GM18505 (cell line): ENCODE measurements around the gene RSPH9.
"Not testable (repeated sequence)": the region's sequence is repeated elsewhere in the genome, so short reads cannot be mapped to it uniquely, and the experiment has no call there.

Source experiments
- ATAC-seq: cut with Tn5 transposase; IDR thresholded peaks from one replicate; pipeline ENCODE4 v1.9.1; 2021; ENCODE audit not compliant: unreplicated experiment
- POLR2A ChIP-seq: IDR thresholded peaks from 4 replicates; pipeline ENCODE4 v1.6.1; 2011; ENCODE audit warnings: borderline replicate concordance; ENCODE audit not compliant: insufficient read depth, insufficient read length; ENCODE audit errors: extremely low read depth

Gene RSPH9

GRCh38 chr6:43698584-43699349 lies 53.9 kb downstream of the RSPH9 start:
- no peak for ATAC-seq

DNA sequence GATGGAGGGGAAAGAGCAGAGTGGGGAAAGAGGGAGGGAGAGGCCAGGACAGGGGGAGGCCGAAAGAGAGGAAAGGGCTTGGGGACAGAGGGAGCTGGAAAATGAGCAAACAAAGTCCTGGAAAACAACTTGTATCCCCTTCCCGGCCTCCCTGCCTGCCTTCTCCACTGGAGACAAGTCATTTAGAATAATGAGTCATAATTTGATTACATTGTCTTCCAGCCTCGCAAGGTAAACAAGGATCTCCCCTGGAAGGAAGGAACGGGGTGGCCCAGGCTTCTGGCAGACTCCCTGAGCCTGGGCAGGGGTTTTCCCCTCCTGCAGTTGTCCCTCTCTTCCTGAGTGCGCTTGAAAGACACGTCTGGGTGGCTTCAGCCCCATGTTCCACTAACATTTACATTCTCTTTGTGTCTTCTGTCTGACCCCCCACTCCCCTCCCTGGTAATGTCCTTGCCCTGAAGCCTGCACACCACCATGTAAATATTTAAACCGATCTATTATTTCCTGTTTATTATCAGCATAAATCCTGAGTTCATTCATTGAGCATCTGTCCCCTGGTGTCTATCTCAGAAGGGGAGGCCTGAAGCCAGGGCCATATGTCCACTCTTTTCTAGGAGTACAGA lies 54.8 kb downstream of the RSPH9 start:
- ATAC-seq, result no peak
- TF ChIP-seq POLR2A, result no peak

More at GRCh38 chr6:43698584-43699349, 53.9 kb downstream of the RSPH9 start:
- TF ChIP-seq POLR2A, result no peak

DNA sequence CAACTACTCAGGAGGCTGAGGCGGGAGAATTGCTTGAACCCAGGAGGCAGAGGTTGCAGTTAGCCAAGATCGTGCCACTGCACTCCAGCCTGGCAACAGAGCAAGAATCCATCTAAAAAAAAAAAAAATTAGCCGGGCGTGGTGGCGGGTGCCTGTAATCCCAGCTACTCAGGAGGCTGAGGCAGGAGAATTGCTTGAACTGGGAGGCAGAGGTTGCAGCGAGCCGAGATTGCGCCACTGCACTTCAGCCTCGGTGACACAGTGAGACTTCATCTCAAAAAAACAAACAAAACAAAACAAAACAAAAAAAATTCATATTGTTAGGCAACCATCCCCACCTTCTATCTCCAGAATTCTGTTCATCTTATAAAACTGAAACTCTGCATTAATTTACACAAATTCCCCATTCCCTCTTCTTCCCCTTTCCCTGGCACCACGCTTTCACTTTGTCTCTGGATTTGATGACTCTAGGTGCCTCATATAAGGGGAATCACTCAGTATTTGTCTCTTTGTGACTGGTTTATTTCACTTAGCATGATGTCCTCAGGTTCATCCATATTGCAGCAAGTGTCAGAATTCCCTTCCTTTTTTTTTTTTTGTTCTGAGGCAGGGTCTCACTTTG lies 56.2 kb downstream of the RSPH9 start:
- ATAC-seq, result not testable (repeated sequence)

GRCh38 chr6:43702171-43702533 lies 57.3 kb downstream of the RSPH9 start:
- no peak for TF ChIP-seq POLR2A
- ATAC-seq, result no peak

- TF ChIP-seq POLR2A, result no peak
- ATAC-seq, result no peak
Observed at GRCh38 chr6:43702534-43703440, 58.0 kb downstream of the RSPH9 start.

DNA sequence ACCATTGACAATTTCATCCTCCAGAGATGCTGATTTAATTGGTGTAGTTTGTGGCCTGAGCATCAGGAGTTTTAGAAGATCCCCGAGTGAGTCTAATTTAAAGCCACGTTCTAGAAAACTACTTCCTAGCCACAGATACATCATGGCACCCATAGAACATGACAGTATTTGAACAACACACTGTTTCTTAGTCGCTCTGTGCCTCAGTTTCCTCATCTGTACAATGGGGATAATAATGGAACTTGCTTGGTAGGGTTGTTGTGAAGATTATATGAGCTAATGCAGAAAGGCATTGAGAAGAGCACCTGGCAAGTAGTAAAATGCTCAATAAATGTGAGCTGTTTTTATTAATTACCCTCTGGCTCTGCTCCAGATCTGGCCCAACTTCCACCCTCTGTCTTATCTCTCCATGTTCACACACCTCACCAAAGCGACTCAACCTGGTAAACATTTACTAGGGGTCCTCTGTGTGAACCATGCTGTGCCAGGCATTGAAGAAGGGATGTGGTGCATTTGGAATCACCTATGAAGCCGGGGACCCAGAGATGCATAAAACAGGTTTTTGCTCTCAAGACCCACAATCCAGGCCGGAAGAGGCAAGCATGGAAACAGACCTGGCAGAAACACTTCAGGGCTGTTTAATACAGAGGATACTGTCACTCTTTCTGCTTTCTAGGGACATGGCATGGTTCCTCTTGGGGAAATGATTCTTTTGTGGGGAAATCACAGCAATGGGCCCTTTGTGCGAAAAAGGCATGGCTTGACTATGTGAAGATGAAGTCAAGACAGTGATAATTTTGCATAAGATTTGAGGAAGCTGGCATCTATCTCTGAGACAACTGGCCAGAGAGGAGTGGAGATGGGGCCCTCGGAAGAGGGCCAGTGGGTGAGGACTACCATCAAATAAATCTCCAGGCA lies 58.9 kb downstream of the RSPH9 start:
- ATAC-seq, result no peak
- no peak for TF ChIP-seq POLR2A

DNA sequence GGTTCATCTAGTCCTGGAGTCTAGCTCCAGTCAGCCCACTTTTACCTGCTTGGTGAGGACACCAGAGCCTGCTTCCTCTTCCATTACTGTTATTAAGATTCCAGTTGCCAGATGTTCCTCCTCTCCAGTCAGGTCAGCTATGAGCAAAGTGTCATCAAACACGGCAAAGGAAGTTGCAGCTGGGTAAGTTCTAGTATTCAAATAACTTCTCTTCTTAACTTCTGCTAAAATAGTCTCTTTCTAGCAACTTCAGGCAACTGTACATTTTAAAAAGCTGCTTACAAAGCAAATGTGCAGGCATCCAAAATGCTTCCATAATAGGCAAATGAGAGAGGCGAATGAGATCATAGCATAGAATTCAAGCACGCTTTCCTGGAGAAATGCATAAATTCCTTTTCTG lies 61.2 kb downstream of the RSPH9 start:
- ATAC-seq, result no peak
- TF ChIP-seq POLR2A, result no peak

- TF ChIP-seq POLR2A, result no peak
- ATAC-seq, result no peak
Observed at GRCh38 chr6:43706788-43707187, 62.0 kb downstream of the RSPH9 start.

DNA sequence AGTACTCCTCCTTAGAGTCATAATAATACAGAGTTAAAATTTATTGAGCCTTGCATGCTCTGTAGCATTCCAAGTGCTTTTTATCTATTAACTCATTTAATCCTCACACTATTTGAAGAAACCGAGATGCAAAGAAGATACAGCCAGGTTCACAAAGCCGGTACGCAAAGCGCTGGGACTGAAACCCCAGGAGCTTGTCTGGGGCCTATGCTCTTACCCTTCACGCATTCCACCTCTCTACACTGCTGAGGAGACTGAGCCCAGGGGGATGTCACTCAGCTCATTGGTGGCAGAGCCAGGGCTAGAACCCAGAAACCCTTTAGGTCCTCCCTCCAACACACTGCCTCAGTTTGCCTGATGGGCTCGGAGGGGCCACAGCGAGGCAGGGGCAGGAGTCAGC lies 62.4 kb downstream of the RSPH9 start:
- no peak for ATAC-seq
- TF ChIP-seq POLR2A, result no peak

GRCh38 chr6:43707767-43708166 lies 62.9 kb downstream of the RSPH9 start:
- TF ChIP-seq POLR2A, result no peak
- no peak for ATAC-seq

GRCh38 chr6:43708860-43709653 lies 64.2 kb downstream of the RSPH9 start:
- no peak for ATAC-seq
- no peak for TF ChIP-seq POLR2A
